HepG2 (cell line): ENCODE data around the gene NRL. TPM values are rescaled to one million over a fixed set of nuclear protein-coding genes. Genes with fewer than 3 reads are reported as not detected.

ENCODE experiments used
- ATAC-seq: fragments of 200-7000 bp; cut with Tn5 transposase; 3 replicates; pipeline ENCODE4 v1.9.1; 2020; ENCODE audit warnings: mild to moderate bottlenecking, moderate library complexity
- BruUV-seq: library from RNA; stranded (reverse); fragments of 400-500 nt; replicated peaks from 2 replicates; lab custom pipeline; 2021; lab: Mats Ljungman, UMichigan
- CTCF ChIA-PET: fragments of 300-600 bp; formaldehyde crosslinking; extraction: SDS; loops from one replicate; lab custom pipeline; 2021; ENCODE audit warnings: low total read pairs, inconsistent platforms, low intra/inter-chr PET ratio; lab: Yijun Ruan, JAX
- POLR2A ChIA-PET: fragments of 350-600 bp; sonication (Branson Sonifier 250); formaldehyde crosslinking; loops from one replicate; lab custom pipeline; 2020; ENCODE audit warnings: antibody characterized with exemption, inconsistent platforms; lab: Yijun Ruan, JAX
- DNase-seq: peaks from one replicate; pipeline ENCODE4 v3.0.0-alpha.2; 2015; ENCODE audit warnings: low spot score
- FAIRE-seq: peaks from 3 replicates; lab custom pipeline; 2011; peaks lifted over from hg19 to GRCh38; lab: Jason Lieb, UNC
- H2AFZ ChIP-seq: one replicate; pipeline ENCODE4 v1.6.1; 2011; ENCODE audit warnings: low read length, inconsistent platforms
- H3K27ac ChIP-seq: fragments of 300-600 bp; 3 replicates; pipeline ENCODE4 v1.8.0; 2011; ENCODE audit warnings: mixed run types, mild to moderate bottlenecking, mixed read lengths, low read length, inconsistent platforms; ENCODE audit not compliant: insufficient read depth; ENCODE audit errors: extremely low read length
- H3K27me3 ChIP-seq, 2 experiments: fragments of 200-600 bp in 1 of 2; 2 replicates in 1 of 2; 3 replicates in 1 of 2; pipeline versions ENCODE4 v1.6.0 to v1.8.0; 2011; ENCODE audit warnings: low read length in 2 of 2, mild to moderate bottlenecking in 2 of 2, moderate library complexity in 2 of 2, inconsistent platforms in 1 of 2; ENCODE audit not compliant: insufficient read depth in 2 of 2, control insufficient read depth in 1 of 2
- H3K36me3 ChIP-seq, 2 experiments: fragments of 200-600 bp in 1 of 2; replicated peaks in 1 of 2; 2 replicates in 1 of 2; 3 replicates in 1 of 2; pipeline versions ENCODE4 v1.5.1 to v1.8.0; 2011; ENCODE audit warnings: low read length in 2 of 2, inconsistent platforms in 1 of 2; ENCODE audit not compliant: insufficient read depth in 2 of 2, control insufficient read depth in 1 of 2
- H3K4me1 ChIP-seq: 2 replicates; pipeline ENCODE4 v1.5.1; 2012; ENCODE audit warnings: low read length, inconsistent platforms; ENCODE audit not compliant: insufficient read depth
- H3K4me2 ChIP-seq: 2 replicates; pipeline ENCODE4 v1.6.0; 2011; ENCODE audit warnings: low read depth, low read length, inconsistent platforms
- H3K4me3 ChIP-seq, 3 experiments: fragments of 200-600 bp in 1 of 3; sonication (generic), shearing (Covaris generic) in 1 of 3; replicated peaks in 1 of 3; 2 replicates each; pipeline ENCODE4 v1.5.1; 2011 to 2016; ENCODE audit warnings: low read length in 3 of 3, inconsistent platforms in 2 of 3, low read depth in 2 of 3, mild to moderate bottlenecking in 2 of 3, control low read depth in 1 of 3, mixed read lengths in 1 of 3; ENCODE audit not compliant: insufficient read depth in 1 of 3
- H3K79me2 ChIP-seq: one replicate; pipeline ENCODE4 v1.6.1; 2011; ENCODE audit warnings: low read length, inconsistent platforms; ENCODE audit not compliant: insufficient read depth
- H3K9ac ChIP-seq: 2 replicates; pipeline ENCODE4 v1.6.0; 2011; ENCODE audit warnings: mild to moderate bottlenecking, low read depth, low read length, inconsistent platforms; ENCODE audit not compliant: insufficient read depth
- H3K9me3 ChIP-seq: 2 replicates; pipeline ENCODE4 v1.5.1; 2012; ENCODE audit warnings: mild to moderate bottlenecking, low read length
- H4K20me1 ChIP-seq: 2 replicates; pipeline ENCODE4 v1.6.0; 2011; ENCODE audit warnings: inconsistent platforms, mild to moderate bottlenecking, low read length, moderate library complexity; ENCODE audit not compliant: insufficient read depth
- ATF7-NPFF ChIP-seq: sonication (generic); formaldehyde crosslinking; IDR thresholded peaks from 2 replicates; pipeline ENCODE4 v1.8.1; 2023; ENCODE audit warnings: mild to moderate bottlenecking, low read depth, missing genetic modification reagents, moderate library complexity
- CC2D1A ChIP-seq: sonication (generic); formaldehyde crosslinking; IDR thresholded peaks from 2 replicates; pipeline ENCODE4 v1.8.1; 2023; ENCODE audit warnings: mild to moderate bottlenecking, missing genetic modification reagents
- CEBPB ChIP-seq: IDR thresholded peaks from 2 replicates; pipeline ENCODE4 v1.6.1; 2011; ENCODE audit warnings: low read depth, low read length, improper control_type of control experiment, borderline replicate concordance
- MTF2 ChIP-seq: sonication (generic); formaldehyde crosslinking; IDR thresholded peaks from 2 replicates; pipeline ENCODE4 v1.5.0; 2020; ENCODE audit warnings: missing genetic modification reagents, borderline replicate concordance
- RFX3 ChIP-seq: IDR thresholded peaks from 2 replicates; pipeline ENCODE4 v1.6.1; 2016; ENCODE audit warnings: missing biosample characterization, missing genetic modification reagents
- RFXANK ChIP-seq: IDR thresholded peaks from 2 replicates; pipeline ENCODE4 v1.6.1; 2016
- SKI ChIP-seq: fragments of 450-650 bp; IDR thresholded peaks from one replicate; pipeline ENCODE4 v1.6.1; 2018; ENCODE audit warnings: mild to moderate bottlenecking; ENCODE audit not compliant: partially characterized antibody
- ZBTB20 ChIP-seq: sonication (generic); formaldehyde crosslinking; IDR thresholded peaks from 2 replicates; pipeline ENCODE4 v1.8.1; 2023; ENCODE audit warnings: missing genetic modification reagents, low read depth, mild to moderate bottlenecking, borderline replicate concordance
- ZNF138 ChIP-seq: sonication (generic); formaldehyde crosslinking; IDR thresholded peaks from 2 replicates; pipeline ENCODE4 v1.5.0; 2020; ENCODE audit warnings: mild to moderate bottlenecking, low read depth, missing genetic modification reagents
- ZNF281 ChIP-seq: sonication (generic); formaldehyde crosslinking; IDR thresholded peaks from 2 replicates; pipeline ENCODE4 v1.4.0; 2020; ENCODE audit warnings: missing genetic modification reagents, borderline replicate concordance
- ZNF317 ChIP-seq: sonication (generic); formaldehyde crosslinking; IDR thresholded peaks from 2 replicates; pipeline ENCODE4 v1.5.0; 2020; ENCODE audit warnings: mild to moderate bottlenecking, missing genetic modification reagents
- ZNF33A ChIP-seq: sonication (generic); formaldehyde crosslinking; IDR thresholded peaks from 2 replicates; pipeline ENCODE4 v1.5.1; 2020; ENCODE audit warnings: missing genetic modification reagents, mild to moderate bottlenecking, moderate library complexity, borderline replicate concordance
- ZNF775 ChIP-seq: sonication (generic); formaldehyde crosslinking; IDR thresholded peaks from 2 replicates; pipeline ENCODE4 v1.4.0; 2020; ENCODE audit warnings: missing genetic modification reagents, mild to moderate bottlenecking, moderate library complexity, borderline replicate concordance
- ZNF878 ChIP-seq: sonication (generic); formaldehyde crosslinking; IDR thresholded peaks from 2 replicates; pipeline ENCODE4 v1.8.1; 2023; ENCODE audit warnings: mild to moderate bottlenecking, missing genetic modification reagents, moderate library complexity
- WGBS: methylation state at CpG from one replicate; pipeline ENCODE4 v1.1.6; 2017; ENCODE audit warnings: low lambda C conversion rate; 5-methylcytosine and 5-hydroxymethylcytosine counted together
- in situ Hi-C: cut with HindIII; loops from 2 replicates; pipeline ENCODE4 v1.10.0; 2017; ENCODE audit warnings: low pct_unique_long_range_greater_than_20kb; ENCODE audit not compliant: extremely low pct_ligation_motif_present
- intact Hi-C: fragments of 100-400 bp; cut with micrococcal nuclease; formaldehyde crosslinking; loops from one replicate; pipeline ENCODE4 v1.10.0; 2022; ENCODE audit not compliant: unreplicated experiment
- polyA plus RNA-seq, 8 experiments: library from polyadenylated mRNA; depleted of rRNA in 3 of 8; stranded (reverse) in 7 of 8; unstranded in 1 of 8; fragments of >200 nt; fragmentation: Illumina TruSeq in 4 of 8; extraction: Trizol in 4 of 8; gene quantifications; 2 replicates each; pipeline versions ENCODE4 v1.2.1 to v1.2.3, GENCODE V29; 2011 to 2016; ENCODE audit warnings: low read depth in 4 of 8, missing spikeins in 1 of 8, mixed read lengths in 1 of 8; ENCODE audit not compliant: insufficient read depth in 1 of 8
- total RNA-seq, 5 experiments: library from RNA; depleted of rRNA; stranded (reverse); fragments of >200 nt; fragmentation: Illumina TruSeq; extraction: Trizol; gene quantifications; 2 replicates each; pipeline ENCODE4 v1.2.3, GENCODE V29; 2016; ENCODE audit warnings: low read depth in 1 of 5
- TF ChIP-seq, protein P1 (sequence below): fragments of 450-650 bp; IDR thresholded peaks from 2 replicates; pipeline ENCODE4 v1.6.1; 2017
- TF ChIP-seq, protein P2 (sequence below): sonication (generic); formaldehyde crosslinking; IDR thresholded peaks from 2 replicates; pipeline ENCODE4 v1.8.1; 2023; ENCODE audit warnings: missing genetic modification reagents, inconsistent platforms, borderline replicate concordance
- TF ChIP-seq, protein P3 (sequence below): IDR thresholded peaks from 2 replicates; pipeline ENCODE4 v1.6.1; 2018; ENCODE audit warnings: missing genetic modification reagents

The NRL gene
- total and polyA plus RNA-seq, 2 of the 13 experiments (the other 11 are each of a cell fraction or from before 2014, with no cell fraction given) = 2.5 to 4.7 TPM

DNA sequence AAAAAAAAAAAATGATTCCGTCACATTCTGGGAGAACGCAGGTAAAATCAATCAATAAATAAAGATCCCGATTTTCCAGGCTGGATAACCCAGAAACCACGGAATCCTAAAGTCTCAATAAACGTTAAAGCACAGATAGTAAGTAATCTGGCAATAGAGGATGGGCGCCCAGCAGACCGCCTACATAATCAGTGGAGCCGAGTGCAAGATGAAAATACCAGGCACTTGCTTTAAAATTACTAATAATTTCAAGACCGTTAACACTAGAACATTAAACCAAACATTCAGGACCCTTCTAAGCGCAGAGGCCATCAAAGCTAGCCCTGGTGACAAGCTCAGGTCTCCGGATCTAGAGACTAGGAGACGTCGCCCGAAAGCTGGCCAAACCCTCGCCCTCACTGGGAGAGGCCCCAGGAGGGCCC is 1.4 kb downstream of the NRL start (continued):
- TF ChIP-seq SKI (no peak), ZBTB20 (CRISPR knock-in tag) (no peak), ZNF878 (CRISPR knock-in tag) (no peak), RFX3 (CRISPR knock-in tag) (no peak), ZNF317 (CRISPR knock-in tag) (no peak), ZNF138 (CRISPR knock-in tag) (no peak), MTF2 (CRISPR knock-in tag) (no peak), RFXANK (CRISPR knock-in tag) (no peak)
- TF ChIP-seq, protein P1, sequence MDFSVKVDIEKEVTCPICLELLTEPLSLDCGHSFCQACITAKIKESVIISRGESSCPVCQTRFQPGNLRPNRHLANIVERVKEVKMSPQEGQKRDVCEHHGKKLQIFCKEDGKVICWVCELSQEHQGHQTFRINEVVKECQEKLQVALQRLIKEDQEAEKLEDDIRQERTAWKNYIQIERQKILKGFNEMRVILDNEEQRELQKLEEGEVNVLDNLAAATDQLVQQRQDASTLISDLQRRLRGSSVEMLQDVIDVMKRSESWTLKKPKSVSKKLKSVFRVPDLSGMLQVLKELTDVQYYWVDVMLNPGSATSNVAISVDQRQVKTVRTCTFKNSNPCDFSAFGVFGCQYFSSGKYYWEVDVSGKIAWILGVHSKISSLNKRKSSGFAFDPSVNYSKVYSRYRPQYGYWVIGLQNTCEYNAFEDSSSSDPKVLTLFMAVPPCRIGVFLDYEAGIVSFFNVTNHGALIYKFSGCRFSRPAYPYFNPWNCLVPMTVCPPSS = no peak
- TF ChIP-seq, protein P2, sequence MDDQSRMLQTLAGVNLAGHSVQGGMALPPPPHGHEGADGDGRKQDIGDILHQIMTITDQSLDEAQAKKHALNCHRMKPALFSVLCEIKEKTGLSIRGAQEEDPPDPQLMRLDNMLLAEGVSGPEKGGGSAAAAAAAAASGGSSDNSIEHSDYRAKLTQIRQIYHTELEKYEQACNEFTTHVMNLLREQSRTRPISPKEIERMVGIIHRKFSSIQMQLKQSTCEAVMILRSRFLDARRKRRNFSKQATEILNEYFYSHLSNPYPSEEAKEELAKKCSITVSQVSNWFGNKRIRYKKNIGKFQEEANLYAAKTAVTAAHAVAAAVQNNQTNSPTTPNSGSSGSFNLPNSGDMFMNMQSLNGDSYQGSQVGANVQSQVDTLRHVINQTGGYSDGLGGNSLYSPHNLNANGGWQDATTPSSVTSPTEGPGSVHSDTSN (CRISPR knock-in tag) = peak; percentile 94; the same call in 1 of the 2 replicates

DNA sequence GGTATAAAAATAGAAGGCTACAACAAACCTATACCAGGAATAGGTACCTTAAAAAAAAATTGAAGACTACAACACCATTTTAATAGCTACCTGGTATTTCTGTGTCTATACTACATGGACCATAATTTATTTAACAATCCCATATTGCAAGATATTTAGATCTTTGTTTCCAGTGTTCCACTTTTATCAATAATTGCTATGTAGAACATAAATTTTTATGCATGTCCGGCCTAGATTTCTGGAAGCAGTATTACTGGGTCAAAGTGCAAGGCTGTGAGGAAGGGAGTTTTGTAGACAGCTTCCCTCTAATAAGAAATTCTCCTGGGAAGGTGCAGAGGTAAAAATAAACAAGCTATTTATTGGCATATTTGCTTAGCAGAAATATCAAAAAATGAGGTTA is 4.2 kb downstream of the NRL start:
- ChIA-PET POLR2A (interaction anchor here (1.1 to 11.8 kb wide), 8 partner anchors 15 to 160 kb away, joined by 4 to 594 read pairs (median 22); partner anchors contain the start of genes CHMP4A, EMC9, FITM1 and IRF9), CTCF (interaction anchor here (1.1 to 5.4 kb wide), 2 partner anchors 50 to 51 kb away, joined by 4 to 86 read pairs; partner anchors contain the start of gene IRF9)
- H3K27ac ChIP-seq = peak overlapping the region; percentile 4
- H2AFZ ChIP-seq = no peak overlapping the region
- H3K4me2 ChIP-seq = peak overlapping the region; percentile 26
- in situ Hi-C loops = loop anchor here (25.0 kb wide), 1 partner anchor 1523 kb away; the partner anchor contains the start of genes ABHD4 and DAD1
- no peaks in the 10 kb centered on the region for H3K36me3 ChIP-seq
- peaks cover 7% of the 10 kb centered on the region for H3K79me2 ChIP-seq
- intact Hi-C loops = loop anchor here (10.0 kb wide), 2 partner anchors 806 to 1016 kb away; partner anchors contain the start of genes ACIN1, BCL2L2, C14orf119 and PPP1R3E
- no peak overlapping the region; a peak in 1 of 6 replicates for H3K4me3 ChIP-seq
- no peaks in the 10 kb centered on the region; a peak in 1 of 5 replicates for H3K27me3 ChIP-seq
- no peak for FAIRE-seq
- H4K20me1 ChIP-seq = no peaks in the 10 kb centered on the region
- 63% methylated on average over 1 of the region's 1 CpG for WGBS
- no peak overlapping the region for H3K9ac ChIP-seq
- ATAC-seq = no peak
- no peaks in the 10 kb centered on the region for H3K9me3 ChIP-seq
- no peak for DNase-seq
- BruUV-seq = no TSS peak
- H3K4me1 ChIP-seq = peaks cover 59% of the 10 kb centered on the region
- peak; percentile 88 for TF ChIP-seq CC2D1A
- no peak for TF ChIP-seq ZNF281 (CRISPR knock-in tag)
- no peak for TF ChIP-seq CEBPB
- peak; percentile 73; the same call in 1 of the 2 replicates for TF ChIP-seq ATF7-NPFF (CRISPR knock-in tag)
- TF ChIP-seq, protein P3, sequence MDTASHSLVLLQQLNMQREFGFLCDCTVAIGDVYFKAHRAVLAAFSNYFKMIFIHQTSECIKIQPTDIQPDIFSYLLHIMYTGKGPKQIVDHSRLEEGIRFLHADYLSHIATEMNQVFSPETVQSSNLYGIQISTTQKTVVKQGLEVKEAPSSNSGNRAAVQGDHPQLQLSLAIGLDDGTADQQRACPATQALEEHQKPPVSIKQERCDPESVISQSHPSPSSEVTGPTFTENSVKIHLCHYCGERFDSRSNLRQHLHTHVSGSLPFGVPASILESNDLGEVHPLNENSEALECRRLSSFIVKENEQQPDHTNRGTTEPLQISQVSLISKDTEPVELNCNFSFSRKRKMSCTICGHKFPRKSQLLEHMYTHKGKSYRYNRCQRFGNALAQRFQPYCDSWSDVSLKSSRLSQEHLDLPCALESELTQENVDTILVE (CRISPR knock-in tag) = 0 out of 2 replicates have a peak, but pooled peaks have one; percentile 9
- no peak for TF ChIP-seq ZNF33A (CRISPR knock-in tag)
- no peak for TF ChIP-seq ZNF775 (CRISPR knock-in tag)
